CD4-positive, alpha-beta T cell treated with Interleukin-6 at 100 ng/mL for 8 hours (primary cell): ENCODE data around the gene PPP1R7.
"Not testable (repeated sequence)": the region's sequence is repeated elsewhere in the genome, so short reads cannot be mapped to it uniquely, and the experiment has no call there.

Experiments used
- DNase-seq: peaks from one replicate; pipeline ENCODE4 v3.0.0-alpha.2; 2020; ENCODE audit warnings: mixed read lengths, low spot score

The PPP1R7 gene

GRCh38 chr2:241149925-241150659 lies at the start of gene PPP1R7:
TSS of gene PPP1R7 (plus strand) at chr2:241150467. CDS start at chr2:241150496, 29 bp downstream.
- peak; percentile 97 for DNase-seq

- peak; percentile 85 for DNase-seq
These were observed 47.9 kb upstream of the PPP1R7 start, which contains the start of gene MTERF4 for GRCh38 chr2:241102239-241102803. TSS of gene MTERF4 (minus strand) at chr2:241102287. CDS start at chr2:241102273, 14 bp downstream.

- no peak for DNase-seq
These were observed 47.1 kb upstream of the PPP1R7 start for GRCh38 chr2:241103176-241103595.

GRCh38 chr2:241104611-241105010 lies 45.7 kb upstream of the PPP1R7 start:
- DNase-seq = not testable (repeated sequence)

GRCh38 chr2:241105641-241106040 lies 44.6 kb upstream of the PPP1R7 start:
- DNase-seq = no peak

- no peak for DNase-seq
These were observed 43.1 kb upstream of the PPP1R7 start for GRCh38 chr2:241107031-241107783.

GRCh38 chr2:241108271-241109209 lies 41.7 kb upstream of the PPP1R7 start:
- peak; percentile 58 for DNase-seq

GRCh38 chr2:241109210-241110088 lies 40.8 kb upstream of the PPP1R7 start:
- DNase-seq = peak; percentile 24

- DNase-seq = no peak
These were observed 40.1 kb upstream of the PPP1R7 start for GRCh38 chr2:241110089-241110606.

GRCh38 chr2:241110607-241111439 lies 39.4 kb upstream of the PPP1R7 start:
- DNase-seq = no peak

- DNase-seq = peak; percentile 28
These were observed 38.8 kb upstream of the PPP1R7 start for GRCh38 chr2:241111440-241111805.

GRCh38 chr2:241112046-241112445 lies 38.2 kb upstream of the PPP1R7 start:
- DNase-seq = no peak

- peak; percentile 49 for DNase-seq
These were observed 37.7 kb upstream of the PPP1R7 start for GRCh38 chr2:241112592-241112991.

- DNase-seq = no peak
These were observed 35.4 kb upstream of the PPP1R7 start for GRCh38 chr2:241114836-241115235.

- no peak for DNase-seq
These were observed 34.9 kb upstream of the PPP1R7 start for GRCh38 chr2:241115361-241115760.

- no peak for DNase-seq
These were observed 33.4 kb upstream of the PPP1R7 start for GRCh38 chr2:241116606-241117560.

- no peak for DNase-seq
These were observed 31.3 kb upstream of the PPP1R7 start for GRCh38 chr2:241118737-241119505.

GRCh38 chr2:241120440-241120839 lies 29.8 kb upstream of the PPP1R7 start:
- no peak for DNase-seq
